Lower leg skin (tissue), 3 donors: ENCODE data around the gene ABR.

ENCODE experiments used
- CTCF ChIP-seq, 3 donors: fragments of 450-650 bp; IDR thresholded peaks; one replicate each; pipeline ENCODE4 v1.5.1; 2016; ENCODE audit warnings: antibody characterized with exemption in 3 of 3, mild to moderate bottlenecking in 3 of 3, moderate library complexity in 2 of 3
- POLR2A ChIP-seq, 2 donors: fragments of 450-650 bp; IDR thresholded peaks; one replicate each; pipeline ENCODE4 v1.6.1; 2016 to 2017; ENCODE audit warnings: antibody characterized with exemption in 2 of 2, mild to moderate bottlenecking in 1 of 2, moderate library complexity in 1 of 2

- TF ChIP-seq CTCF (IDR thresholded peaks at IDR 0.05) (no peak), POLR2A (IDR thresholded peaks at IDR 0.05) (no peak)
Observed at GRCh38 chr17:1018547-1018946, 161.2 kb downstream of the ABR start.
